Thymus (tissue), 14 donors: ENCODE data around the gene C1QTNF1. TPM values are rescaled to one million over a fixed set of nuclear protein-coding genes. Genes with fewer than 3 reads are reported as not detected.
A peak's percentile ranks its signal among the peaks of the same experiment; 100 is the strongest.

ENCODE experiments used
- DNase-seq, 9 donors: peaks; one replicate each; pipeline ENCODE4 v3.0.0-alpha.2; 2013; ENCODE audit warnings: low spot score in 9 of 9, low read depth in 6 of 9, missing footprints in 1 of 9
- H3K27ac ChIP-seq, 2 donors: one replicate each; pipeline ENCODE4 v1.5.1; 2013; ENCODE audit warnings: control low read depth in 1 of 2, low read depth in 1 of 2, low read length in 1 of 2, mild to moderate bottlenecking in 1 of 2, moderate library complexity in 1 of 2
- H3K27me3 ChIP-seq, 2 donors: one replicate each; pipeline ENCODE4 v1.5.1; 2013; ENCODE audit warnings: low read length in 1 of 2; ENCODE audit not compliant: control insufficient read depth in 2 of 2, insufficient read depth in 1 of 2
- H3K36me3 ChIP-seq, 2 donors: one replicate each; pipeline ENCODE4 v1.5.1; 2013; ENCODE audit warnings: low read length in 1 of 2, mild to moderate bottlenecking in 1 of 2, moderate library complexity in 1 of 2; ENCODE audit not compliant: control insufficient read depth in 2 of 2, insufficient read depth in 2 of 2
- H3K4me1 ChIP-seq, 2 donors: one replicate each; pipeline ENCODE4 v1.5.1; 2013; ENCODE audit warnings: low read length in 2 of 2; ENCODE audit not compliant: control insufficient read depth in 2 of 2, insufficient read depth in 2 of 2
- H3K4me3 ChIP-seq, 2 donors: one replicate each; pipeline ENCODE4 v1.5.1; 2013; ENCODE audit warnings: low read length in 2 of 2, control low read depth in 1 of 2, mild to moderate bottlenecking in 1 of 2
- H3K9me3 ChIP-seq, 2 donors: one replicate each; pipeline ENCODE4 v1.5.1; 2013; ENCODE audit warnings: low read length in 1 of 2, mild to moderate bottlenecking in 1 of 2; ENCODE audit not compliant: control insufficient read depth in 2 of 2, insufficient read depth in 1 of 2
- WGBS: extraction: QIAGEN DNeasy Blood & Tissue Kit; methylation state at CpG from one replicate; pipeline ENCODE4 v1.1.7; 2013; 5-methylcytosine and 5-hydroxymethylcytosine counted together
- long read RNA-seq, 10 donors: transcript quantifications; one replicate each; lab custom pipeline, GENCODE V29; 2026
- polyA plus RNA-seq: library from polyadenylated mRNA; stranded (reverse); fragments of 200-250 nt; gene quantifications from one replicate; pipeline ENCODE4 v1.2.3, GENCODE V29; 2013
- total RNA-seq: library from RNA; stranded (reverse); fragments of 120-200 nt; gene quantifications from one replicate; pipeline ENCODE4 v1.2.4, GENCODE V29; 2013
- donor health status: healthy.

The C1QTNF1 gene
- total RNA-seq (2.2 TPM), polyA plus RNA-seq (34.9 TPM)
- long read RNA-seq, donor 1, result 0 reads
- long read RNA-seq, donor 2, result 0 reads
- long read RNA-seq, donor 3, partial matches to known transcripts, result 0 of 1 reads
- long read RNA-seq, donor 3, other reads (novel, unspliced or antisense), result 0 of 1 reads
- long read RNA-seq, donor 4, partial matches to known transcripts, result 0 of 1 reads
- long read RNA-seq, donor 4, other reads (novel, unspliced or antisense), result 0 of 1 reads
- long read RNA-seq, donor 5, partial matches to known transcripts, result 0 of 2 reads
- long read RNA-seq, donor 5, other reads (novel, unspliced or antisense), result 0 of 2 reads
- long read RNA-seq, donor 6, result 0 reads
- long read RNA-seq, donor 7, partial matches to known transcripts, result 0 of 2 reads
- long read RNA-seq, donor 7, other reads (novel, unspliced or antisense), result 0 of 2 reads
- long read RNA-seq, donor 8, partial matches to known transcripts, result 0 of 1 reads
- long read RNA-seq, donor 8, other reads (novel, unspliced or antisense), result 0 of 1 reads
- long read RNA-seq, donor 9, result 0 reads
- long read RNA-seq, donor 10, result 0 reads

DNA sequence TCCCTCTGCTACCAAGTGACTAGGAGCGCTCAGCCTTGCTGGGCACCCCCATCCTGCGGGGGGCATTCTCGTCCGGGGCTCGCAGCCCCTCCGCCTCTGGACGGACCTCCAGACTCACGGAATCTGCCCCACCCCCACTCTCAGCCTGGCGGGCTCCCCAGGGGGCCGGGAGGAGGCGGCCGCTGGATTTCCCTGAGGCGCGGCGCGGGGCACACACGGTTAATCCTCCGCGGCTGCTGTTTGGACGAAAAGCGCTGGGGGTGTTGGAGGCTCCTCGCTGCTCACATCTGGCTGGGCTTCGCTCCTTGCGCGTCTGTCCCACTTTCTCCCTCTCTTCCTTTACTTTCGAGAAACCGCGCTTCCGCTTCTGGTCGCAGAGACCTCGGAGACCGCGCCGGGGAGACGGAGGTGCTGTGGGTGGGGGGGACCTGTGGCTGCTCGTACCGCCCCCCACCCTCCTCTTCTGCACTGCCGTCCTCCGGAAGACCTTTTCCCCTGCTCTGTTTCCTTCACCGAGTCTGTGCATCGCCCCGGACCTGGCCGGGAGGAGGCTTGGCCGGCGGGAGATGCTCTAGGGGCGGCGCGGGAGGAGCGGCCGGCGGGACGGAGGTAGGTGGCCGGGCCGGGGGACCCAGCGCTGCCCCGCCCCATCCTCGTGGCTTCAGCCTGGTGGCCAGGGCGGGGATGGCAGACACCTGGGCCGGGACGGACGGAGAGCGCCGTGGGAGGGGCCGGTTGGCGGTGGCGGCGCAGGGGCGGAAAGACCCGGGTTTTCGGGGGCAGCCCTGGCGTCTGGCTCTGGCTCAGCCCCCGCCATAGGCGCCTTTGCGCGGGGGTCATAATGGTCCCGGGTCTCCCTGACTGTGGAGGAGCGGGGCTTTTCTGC lies at the start of gene C1QTNF1:
Gene C1QTNF1, plus strand, starts transcription at position 284 of the 886 bp plus-strand sequence. CDS start 19,800 bp downstream, outside the sequence.
- WGBS, result 2% methylated on average over 77 of the region's 77 CpGs
- no peaks in the 10 kb centered on the region for H3K9me3 ChIP-seq
- DNase-seq, result peak in 4 of 9 donors; percentile 45 to 76 (median 58)
- H3K4me1 ChIP-seq, result peaks cover 11 to 28% of the 10 kb centered on the region in 2 donors
- H3K4me3 ChIP-seq, result peak within 1 kb of the TSS; percentile 44 to 62
- peak within 1 kb of the TSS in 1 of 2 donors; percentile 52 for H3K27ac ChIP-seq
- peaks cover 2 to 94% of the 10 kb centered on the region in 2 donors for H3K27me3 ChIP-seq
- H3K36me3 ChIP-seq, result no peaks in the 10 kb centered on the region

GRCh38 chr17:78974635-78975591 lies 49.1 kb upstream of the C1QTNF1 start:
- H3K4me3 ChIP-seq, result no peak overlapping the region
- WGBS, result 91% methylated on average over 30 of the region's 30 CpGs
- peak in 1 of 9 donors; percentile 15 for DNase-seq

GRCh38 chr17:78976907-78977680 lies 46.9 kb upstream of the C1QTNF1 start:
- H3K4me3 ChIP-seq, result no peak overlapping the region
- no peaks in the 10 kb centered on the region for H3K9me3 ChIP-seq
- peaks cover 28 to 36% of the 10 kb centered on the region in 2 donors for H3K36me3 ChIP-seq
- no peak overlapping the region for H3K27ac ChIP-seq
- H3K4me1 ChIP-seq, result peaks cover 15 to 52% of the 10 kb centered on the region in 2 donors
- WGBS, result 92% methylated on average over 20 of the region's 20 CpGs
- no peak for DNase-seq
- H3K27me3 ChIP-seq, result no peaks in the 10 kb centered on the region

More at GRCh38 chr17:78974635-78975591, 49.1 kb upstream of the C1QTNF1 start:
- peaks cover 11 to 58% of the 10 kb centered on the region in 2 donors for H3K4me1 ChIP-seq
- peaks cover 28 to 53% of the 10 kb centered on the region in 2 donors for H3K36me3 ChIP-seq
- H3K9me3 ChIP-seq, result peaks cover 0 to 3% of the 10 kb centered on the region in 2 donors
- no peaks in the 10 kb centered on the region for H3K27me3 ChIP-seq
- peak overlapping the region in 1 of 2 donors; percentile 40 for H3K27ac ChIP-seq

DNA sequence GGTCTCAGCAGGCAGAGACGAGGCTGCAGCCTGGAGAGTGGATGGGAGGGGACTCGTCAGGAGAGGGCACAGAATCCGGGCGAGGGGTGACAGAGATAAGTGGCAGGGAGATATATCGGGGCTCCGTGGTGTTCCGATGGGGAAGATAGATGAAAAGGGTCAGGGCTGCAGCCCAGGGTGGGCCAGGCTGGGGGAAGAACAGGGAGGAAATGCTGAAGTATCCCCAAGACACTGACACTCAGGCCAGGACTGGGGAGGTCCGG lies 46.4 kb upstream of the C1QTNF1 start:
- peak overlapping the region in 1 of 2 donors; percentile 46 for H3K27ac ChIP-seq
- no peak overlapping the region for H3K4me3 ChIP-seq
- H3K36me3 ChIP-seq, result peaks cover 28 to 32% of the 10 kb centered on the region in 2 donors
- H3K9me3 ChIP-seq, result no peaks in the 10 kb centered on the region
- DNase-seq, result no peak
- no peaks in the 10 kb centered on the region for H3K27me3 ChIP-seq
- 98% methylated on average over 8 of the region's 8 CpGs for WGBS
- peaks cover 15 to 52% of the 10 kb centered on the region in 2 donors for H3K4me1 ChIP-seq

- Histone ChIP-seq H3K27ac (peak overlapping the region in 1 of 2 donors; percentile 42), H3K4me3 (peak overlapping the region in 1 of 2 donors; percentile 60), H3K9me3 (no peaks in the 10 kb centered on the region), H3K4me1 (peaks cover 15 to 52% of the 10 kb centered on the region in 2 donors), H3K36me3 (peaks cover 23 to 25% of the 10 kb centered on the region in 2 donors), H3K27me3 (no peaks in the 10 kb centered on the region)
- 88% methylated on average over 21 of the region's 21 CpGs for WGBS
- no peak for DNase-seq
Observed at GRCh38 chr17:78977997-78978973, 45.7 kb upstream of the C1QTNF1 start.

- Histone ChIP-seq H3K4me1 (peaks cover 15 to 46% of the 10 kb centered on the region in 2 donors), H3K27me3 (no peaks in the 10 kb centered on the region), H3K27ac (peak within 1 kb of the TSS; percentile 71 to 74), H3K9me3 (no peaks in the 10 kb centered on the region), H3K36me3 (peaks cover 13 to 15% of the 10 kb centered on the region in 2 donors), H3K4me3 (peak within 1 kb of the TSS; percentile 55 to 60)
- DNase-seq, result peak in 6 of 9 donors; percentile 27 to 79 (median 54)
- 52% methylated on average over 16 of the region's 16 CpGs for WGBS
Observed at GRCh38 chr17:78979780-78980623, 44.0 kb upstream of the C1QTNF1 start, which contains the start of gene LGALS3BP. TSS of gene LGALS3BP (minus strand) at chr17:78979923. CDS start at chr17:78977191, 2,732 bp downstream.
